ENCODE data around the gene NLRC5.

The NLRC5 gene

GRCh38 chr16:56945847-56946527 lies 43.4 kb upstream of the NLRC5 start:
- no peaks in the 10 kb centered on the region for H3K27me3 ChIP-seq (ENCODE audit: control insufficient read depth, low read length)
- H4K20me1 ChIP-seq (ENCODE audit: control insufficient read depth, insufficient read depth, low read depth, low read length): no peaks in the 10 kb centered on the region
- H3F3A ChIP-seq (ENCODE audit: control insufficient read depth, insufficient read depth): peaks cover 32% of the 10 kb centered on the region
- peaks cover 44% of the 10 kb centered on the region for H3K36me3 ChIP-seq (ENCODE audit: control insufficient read depth, low read length)
- H3K79me2 ChIP-seq (ENCODE audit: control insufficient read depth, low read length): peaks cover 3% of the 10 kb centered on the region
- H3K9me3 ChIP-seq (ENCODE audit: control insufficient read depth, insufficient read depth, low read length): no peaks in the 10 kb centered on the region
- H3K9me2 ChIP-seq (replicated peaks; ENCODE audit: control insufficient read depth, low read length): no peaks in the 10 kb centered on the region
- no peak overlapping the region for H3K4me3 ChIP-seq (ENCODE audit: low read length)
- H3K4me1 ChIP-seq (ENCODE audit: control insufficient read depth, low read length): peaks cover 30% of the 10 kb centered on the region
- TF ChIP-seq CTCF (IDR thresholded peaks at IDR 0.05; ENCODE audit: low read depth, low read length, poor library complexity, severe bottlenecking) (no peak), EZH2phosphoT487 (IDR thresholded peaks at IDR 0.05; ENCODE audit: borderline replicate concordance, low read length) (no peak)
- H3K27ac ChIP-seq (ENCODE audit: low read depth, low read length): no peak overlapping the region
- no peak overlapping the region for H3K4me2 ChIP-seq (ENCODE audit: low read length)

GRCh38 chr16:56946767-56947603 lies 42.4 kb upstream of the NLRC5 start:
- H4K20me1 ChIP-seq (ENCODE audit: control insufficient read depth, insufficient read depth, low read depth, low read length): no peaks in the 10 kb centered on the region
- H3K27ac ChIP-seq (ENCODE audit: low read depth, low read length): no peak overlapping the region
- no peaks in the 10 kb centered on the region for H3K9me2 ChIP-seq (replicated peaks; ENCODE audit: control insufficient read depth, low read length)
- H3K4me1 ChIP-seq (ENCODE audit: control insufficient read depth, low read length): peaks cover 30% of the 10 kb centered on the region
- H3K4me2 ChIP-seq (ENCODE audit: low read length): no peak overlapping the region
- peaks cover 23% of the 10 kb centered on the region for H3F3A ChIP-seq (ENCODE audit: control insufficient read depth, insufficient read depth)
- H3K9me3 ChIP-seq (ENCODE audit: control insufficient read depth, insufficient read depth, low read length): no peaks in the 10 kb centered on the region
- peaks cover 35% of the 10 kb centered on the region for H3K36me3 ChIP-seq (ENCODE audit: control insufficient read depth, low read length)
- TF ChIP-seq CTCF (IDR thresholded peaks at IDR 0.05; ENCODE audit: low read depth, low read length, poor library complexity, severe bottlenecking) (no peak), EZH2phosphoT487 (IDR thresholded peaks at IDR 0.05; ENCODE audit: borderline replicate concordance, low read length) (no peak)
- no peaks in the 10 kb centered on the region for H3K79me2 ChIP-seq (ENCODE audit: control insufficient read depth, low read length)
- H3K27me3 ChIP-seq (ENCODE audit: control insufficient read depth, low read length): no peaks in the 10 kb centered on the region
- no peak overlapping the region for H3K4me3 ChIP-seq (ENCODE audit: low read length)

- Histone ChIP-seq H3K27ac (ENCODE audit: low read depth, low read length) (no peak overlapping the region), H3K4me1 (ENCODE audit: control insufficient read depth, low read length) (peaks cover 26% of the 10 kb centered on the region), H3K4me3 (ENCODE audit: low read length) (no peak overlapping the region), H3K27me3 (ENCODE audit: control insufficient read depth, low read length) (no peaks in the 10 kb centered on the region), H3K9me2 (replicated peaks; ENCODE audit: control insufficient read depth, low read length) (no peaks in the 10 kb centered on the region), H3F3A (ENCODE audit: control insufficient read depth, insufficient read depth) (peaks cover 21% of the 10 kb centered on the region), H3K9me3 (ENCODE audit: control insufficient read depth, insufficient read depth, low read length) (no peaks in the 10 kb centered on the region), H3K36me3 (ENCODE audit: control insufficient read depth, low read length) (peaks cover 29% of the 10 kb centered on the region), H4K20me1 (ENCODE audit: control insufficient read depth, insufficient read depth, low read depth, low read length) (no peaks in the 10 kb centered on the region), H3K79me2 (ENCODE audit: control insufficient read depth, low read length) (no peaks in the 10 kb centered on the region), H3K4me2 (ENCODE audit: low read length) (no peak overlapping the region)
- TF ChIP-seq EZH2phosphoT487 (IDR thresholded peaks at IDR 0.05; ENCODE audit: borderline replicate concordance, low read length) (no peak), CTCF (IDR thresholded peaks at IDR 0.05; ENCODE audit: low read depth, low read length, poor library complexity, severe bottlenecking) (no peak)
These were observed 41.8 kb upstream of the NLRC5 start for GRCh38 chr16:56947604-56947995.

Measured in DOHH2 (cell line).